Measurements from ENCODE around the gene NPR1.

DNA sequence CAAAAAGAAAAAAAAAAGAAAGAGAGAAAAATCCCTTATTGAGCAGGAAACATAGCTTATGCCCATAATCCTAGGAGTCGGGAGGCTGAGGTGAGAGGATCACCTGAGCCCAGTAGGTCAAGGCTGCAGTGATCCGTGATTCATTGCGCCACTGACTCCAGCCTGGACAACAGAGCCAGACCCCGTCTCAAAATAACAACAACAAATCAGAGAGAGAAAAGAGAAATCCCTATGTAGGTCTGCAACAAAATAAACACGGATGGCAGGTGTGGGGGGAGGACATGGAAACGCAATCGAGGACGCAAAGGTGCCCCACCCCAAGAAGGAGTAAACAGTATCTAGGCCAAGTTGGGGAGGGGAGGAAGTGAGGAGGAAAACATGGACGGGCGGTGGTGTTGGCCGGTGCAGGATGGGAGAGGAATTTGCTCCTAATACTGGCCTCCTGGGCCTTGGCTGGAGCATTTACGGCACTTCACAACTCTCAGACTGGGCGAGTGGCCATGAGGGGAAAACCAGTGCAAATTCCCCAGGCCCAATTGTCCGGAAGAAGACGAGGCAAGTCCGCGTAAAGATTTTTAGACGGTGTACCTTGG, 45.2 kb upstream of the NPR1 start:
- TF ChIP-seq, protein P1, sequence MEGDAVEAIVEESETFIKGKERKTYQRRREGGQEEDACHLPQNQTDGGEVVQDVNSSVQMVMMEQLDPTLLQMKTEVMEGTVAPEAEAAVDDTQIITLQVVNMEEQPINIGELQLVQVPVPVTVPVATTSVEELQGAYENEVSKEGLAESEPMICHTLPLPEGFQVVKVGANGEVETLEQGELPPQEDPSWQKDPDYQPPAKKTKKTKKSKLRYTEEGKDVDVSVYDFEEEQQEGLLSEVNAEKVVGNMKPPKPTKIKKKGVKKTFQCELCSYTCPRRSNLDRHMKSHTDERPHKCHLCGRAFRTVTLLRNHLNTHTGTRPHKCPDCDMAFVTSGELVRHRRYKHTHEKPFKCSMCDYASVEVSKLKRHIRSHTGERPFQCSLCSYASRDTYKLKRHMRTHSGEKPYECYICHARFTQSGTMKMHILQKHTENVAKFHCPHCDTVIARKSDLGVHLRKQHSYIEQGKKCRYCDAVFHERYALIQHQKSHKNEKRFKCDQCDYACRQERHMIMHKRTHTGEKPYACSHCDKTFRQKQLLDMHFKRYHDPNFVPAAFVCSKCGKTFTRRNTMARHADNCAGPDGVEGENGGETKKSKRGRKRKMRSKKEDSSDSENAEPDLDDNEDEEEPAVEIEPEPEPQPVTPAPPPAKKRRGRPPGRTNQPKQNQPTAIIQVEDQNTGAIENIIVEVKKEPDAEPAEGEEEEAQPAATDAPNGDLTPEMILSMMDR (conservative IDR thresholded peaks at IDR 0.05; ENCODE audit: low read length): no peak
- no peak for TF ChIP-seq EZH2phosphoT487 (IDR thresholded peaks at IDR 0.05; ENCODE audit: borderline replicate concordance)

All from Loucy (cell line).